Upper lobe of left lung (tissue), 4 donors: Measurements from ENCODE around the gene AGRN.

ENCODE experiments used
- EP300 ChIP-seq, 4 donors: sonication (generic); formaldehyde crosslinking; IDR thresholded peaks; one replicate each; pipeline ENCODE4 v1.5.1; 2017; ENCODE audit warnings: antibody characterized with exemption in 4 of 4, control low read depth in 2 of 4
- POLR2A ChIP-seq, 4 donors: fragments of 450-650 bp; IDR thresholded peaks; one replicate each; pipeline ENCODE4 v1.5.1; 2016 to 2017; ENCODE audit warnings: antibody characterized with exemption in 4 of 4, mild to moderate bottlenecking in 2 of 4
- TF ChIP-seq, protein P1 (sequence below), 6 experiments: fragments of 450-650 bp in 4 of 6; fragments of 200-600 bp in 2 of 6; sonication (generic) in 2 of 6; IDR thresholded peaks; one replicate each; pipeline ENCODE4 v1.5.1; 2016 to 2019; ENCODE audit warnings: antibody characterized with exemption in 6 of 6

DNA sequence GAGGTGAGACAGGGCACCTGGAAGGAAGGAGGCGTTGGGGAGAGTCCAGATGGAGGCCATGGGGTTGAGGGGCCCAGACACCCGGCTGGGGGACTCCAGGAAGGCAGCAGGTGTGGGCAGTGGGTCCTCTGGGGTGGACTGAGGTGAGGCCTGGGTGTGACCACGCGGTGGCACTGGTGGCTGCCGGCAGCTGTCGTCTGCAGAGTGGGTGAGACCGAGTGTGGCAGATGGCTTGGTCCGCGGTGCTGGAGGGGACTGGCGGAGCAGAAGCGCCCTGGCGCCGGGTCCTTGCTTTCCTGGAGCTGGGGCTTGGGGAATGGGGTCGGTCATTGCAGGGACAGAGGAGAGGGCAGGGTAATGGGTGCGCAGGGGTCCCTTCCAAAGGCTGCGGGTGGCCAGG lies 12.5 kb downstream of the AGRN start:
- TF ChIP-seq POLR2A (IDR thresholded peaks at IDR 0.05): no peak
- TF ChIP-seq, protein P1, sequence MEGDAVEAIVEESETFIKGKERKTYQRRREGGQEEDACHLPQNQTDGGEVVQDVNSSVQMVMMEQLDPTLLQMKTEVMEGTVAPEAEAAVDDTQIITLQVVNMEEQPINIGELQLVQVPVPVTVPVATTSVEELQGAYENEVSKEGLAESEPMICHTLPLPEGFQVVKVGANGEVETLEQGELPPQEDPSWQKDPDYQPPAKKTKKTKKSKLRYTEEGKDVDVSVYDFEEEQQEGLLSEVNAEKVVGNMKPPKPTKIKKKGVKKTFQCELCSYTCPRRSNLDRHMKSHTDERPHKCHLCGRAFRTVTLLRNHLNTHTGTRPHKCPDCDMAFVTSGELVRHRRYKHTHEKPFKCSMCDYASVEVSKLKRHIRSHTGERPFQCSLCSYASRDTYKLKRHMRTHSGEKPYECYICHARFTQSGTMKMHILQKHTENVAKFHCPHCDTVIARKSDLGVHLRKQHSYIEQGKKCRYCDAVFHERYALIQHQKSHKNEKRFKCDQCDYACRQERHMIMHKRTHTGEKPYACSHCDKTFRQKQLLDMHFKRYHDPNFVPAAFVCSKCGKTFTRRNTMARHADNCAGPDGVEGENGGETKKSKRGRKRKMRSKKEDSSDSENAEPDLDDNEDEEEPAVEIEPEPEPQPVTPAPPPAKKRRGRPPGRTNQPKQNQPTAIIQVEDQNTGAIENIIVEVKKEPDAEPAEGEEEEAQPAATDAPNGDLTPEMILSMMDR (IDR thresholded peaks at IDR 0.05): no peak
- TF ChIP-seq EP300 (IDR thresholded peaks at IDR 0.05): no peak
